NCI-H524 (cell line): ENCODE data around the gene RANBP17.
"Not testable (repeated sequence)": the region's sequence is repeated elsewhere in the genome, so short reads cannot be mapped to it uniquely, and the experiment has no call there.

Experiments
- DNase-seq, 2 experiments: peaks; one replicate each; lab custom pipeline; 2025; lab: John Stamatoyannopoulos, UW

RANBP17 gene

DNA sequence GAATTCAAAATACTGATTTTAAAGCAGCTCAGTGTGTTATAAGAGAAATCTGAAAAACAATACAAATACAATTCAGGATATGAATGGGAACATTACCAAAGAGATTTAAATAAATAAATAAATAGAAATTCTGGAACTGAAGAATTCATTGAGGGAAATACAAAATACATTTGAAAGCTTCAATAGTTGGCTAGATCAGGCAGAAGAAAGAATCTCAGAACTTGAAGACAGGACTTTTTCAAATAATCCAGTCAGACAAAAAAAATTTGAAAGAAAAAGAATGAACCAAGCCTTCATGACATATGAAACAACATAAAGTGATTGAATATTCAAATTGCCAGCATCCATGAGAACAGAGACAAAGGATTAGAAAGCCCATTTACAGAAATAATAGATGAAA is 387.6 kb downstream of the RANBP17 start:
- no peak for DNase-seq

DNA sequence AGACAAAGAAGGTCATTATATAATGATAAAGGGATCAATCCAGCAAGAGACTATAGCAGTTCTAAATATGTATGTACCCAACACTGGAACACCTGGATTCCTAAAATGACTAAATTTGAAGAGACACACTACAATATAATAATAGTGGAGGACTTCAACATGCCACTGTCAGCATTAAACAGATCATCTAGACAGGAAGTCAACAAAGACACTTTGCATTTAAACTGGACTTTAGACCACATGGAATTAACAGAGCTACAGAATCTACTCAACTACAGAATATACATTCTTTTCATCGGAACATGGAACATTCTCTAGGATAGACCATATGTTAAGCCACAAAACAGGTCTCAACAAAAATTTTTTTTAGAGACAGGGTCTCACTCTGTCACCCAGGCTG is 388.9 kb downstream of the RANBP17 start:
- DNase-seq = no peak

DNA sequence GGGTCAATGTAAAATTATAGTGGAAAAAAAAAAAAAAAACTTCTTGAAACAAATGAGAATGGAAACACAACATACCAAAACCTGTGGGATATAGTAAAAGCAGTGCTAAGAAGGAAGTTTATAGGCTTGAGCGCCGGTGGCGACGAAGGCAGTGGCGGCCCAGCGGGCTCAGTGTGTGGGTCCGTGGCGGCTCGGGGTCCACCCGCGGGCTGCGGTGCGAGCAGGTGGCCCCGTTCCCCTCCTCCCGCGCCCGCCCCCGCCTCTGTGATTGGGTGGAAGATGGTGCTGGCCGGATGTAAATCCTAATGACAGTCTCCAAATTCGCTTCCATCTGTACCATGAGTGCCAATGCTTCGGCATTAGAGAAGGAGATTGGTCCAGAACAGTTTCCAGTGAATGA is 389.7 kb downstream of the RANBP17 start:
- no peak for DNase-seq

DNA sequence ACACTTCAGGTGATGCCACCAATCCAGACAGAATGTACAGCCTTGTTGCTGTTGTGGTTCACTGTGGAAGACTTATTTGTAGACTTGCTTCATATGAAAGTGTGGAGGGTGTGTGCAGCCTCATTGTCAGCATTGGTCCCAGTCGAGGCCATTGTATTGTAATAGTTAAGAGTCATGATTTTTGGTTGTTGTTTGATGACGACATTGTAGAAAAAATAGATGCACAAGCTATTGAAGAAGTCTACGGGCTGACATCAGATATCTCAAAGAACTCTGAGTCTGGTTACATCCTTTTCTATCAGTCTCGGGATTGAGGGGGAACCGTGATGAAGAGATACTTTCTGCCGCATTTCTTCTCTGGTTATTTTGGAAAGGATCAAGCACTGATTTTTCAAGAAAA is 390.9 kb downstream of the RANBP17 start:
- DNase-seq = no peak

DNA sequence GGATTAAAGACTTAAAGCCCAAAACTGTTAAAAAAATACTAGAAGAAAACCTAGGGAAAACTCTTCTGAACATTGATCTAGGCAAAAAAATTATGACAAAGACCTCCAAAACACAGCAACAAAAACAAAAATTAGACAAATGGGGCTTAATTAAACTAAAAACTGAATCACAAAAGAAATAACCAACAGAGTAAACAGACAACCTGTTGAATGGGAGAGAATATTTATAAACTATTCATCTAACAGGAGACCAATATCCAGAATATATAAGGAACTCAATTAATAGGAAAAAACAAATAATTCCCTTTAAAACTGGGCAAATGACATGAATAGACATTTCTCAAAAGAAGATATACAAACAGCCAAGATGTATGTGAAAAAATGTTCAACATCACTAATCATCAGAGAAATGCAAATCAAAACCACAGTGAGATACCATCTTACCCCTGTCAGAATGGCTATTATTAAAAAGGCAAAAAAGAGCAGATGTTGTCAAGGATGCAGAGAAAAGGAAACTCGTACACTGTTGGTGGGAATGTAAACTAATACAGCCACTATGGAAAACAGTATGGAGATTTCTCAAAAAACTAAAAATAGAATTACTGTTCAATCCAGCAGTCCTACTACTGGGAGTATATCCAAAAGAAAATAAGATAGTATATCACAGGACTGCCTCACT is 397.1 kb downstream of the RANBP17 start:
- no peak for DNase-seq

DNA sequence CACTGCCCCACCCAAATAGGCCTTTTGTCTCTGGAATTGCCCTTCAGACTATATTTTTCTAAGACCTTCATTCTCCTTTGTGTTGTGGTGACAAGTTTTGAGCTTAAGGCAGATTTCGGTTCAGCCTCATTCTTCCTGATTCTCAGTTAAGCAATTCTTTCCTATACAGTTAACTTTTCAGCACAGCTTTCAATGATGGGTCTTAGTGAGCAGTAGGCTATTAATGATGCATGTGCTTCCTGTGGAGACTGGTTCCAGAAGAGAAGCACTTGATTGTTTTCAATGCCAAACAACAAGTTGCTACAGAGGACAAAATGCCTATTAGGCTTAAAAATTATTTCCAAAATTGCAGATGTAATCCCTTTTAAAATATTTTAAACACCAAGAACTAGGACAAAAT is 399.5 kb downstream of the RANBP17 start:
- no peak for DNase-seq

DNA sequence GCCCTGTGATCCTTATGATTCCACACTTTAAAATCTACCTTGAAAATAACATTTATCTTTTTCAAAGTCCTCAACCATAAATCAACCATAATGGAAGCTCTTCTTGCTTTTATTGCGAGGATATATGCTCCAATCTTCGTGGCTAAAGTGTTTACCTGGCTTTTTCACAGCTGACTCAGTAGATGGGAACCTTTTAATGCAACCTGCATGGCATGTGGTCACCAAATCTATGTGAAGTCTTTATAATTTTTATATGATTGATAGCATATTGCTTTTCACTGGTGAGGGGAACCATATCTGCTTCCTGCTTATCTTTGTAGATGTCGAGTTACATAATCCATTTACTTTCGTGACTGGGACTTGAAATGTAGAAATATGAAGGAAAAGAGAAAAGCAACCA is 400.1 kb downstream of the RANBP17 start:
- no peak for DNase-seq

DNA sequence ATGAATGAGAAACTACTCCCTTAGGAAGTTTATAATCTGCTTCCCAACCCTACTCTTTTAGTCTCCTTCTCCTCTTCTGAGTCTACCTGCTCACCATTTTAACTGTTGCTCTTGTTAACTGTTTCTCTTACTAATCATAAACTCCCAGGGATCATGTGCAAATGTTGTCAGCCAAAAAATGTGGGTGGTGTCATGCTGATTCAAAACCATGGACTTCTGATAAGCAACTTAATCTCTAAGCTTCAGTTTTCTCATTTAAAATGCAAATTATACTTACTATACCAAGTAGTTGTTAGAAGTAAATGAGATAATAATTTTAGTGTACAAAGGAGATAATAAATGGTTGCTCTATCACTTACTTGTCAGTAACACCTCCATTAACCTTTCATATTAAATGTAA is 401.4 kb downstream of the RANBP17 start:
- no peak for DNase-seq

DNA sequence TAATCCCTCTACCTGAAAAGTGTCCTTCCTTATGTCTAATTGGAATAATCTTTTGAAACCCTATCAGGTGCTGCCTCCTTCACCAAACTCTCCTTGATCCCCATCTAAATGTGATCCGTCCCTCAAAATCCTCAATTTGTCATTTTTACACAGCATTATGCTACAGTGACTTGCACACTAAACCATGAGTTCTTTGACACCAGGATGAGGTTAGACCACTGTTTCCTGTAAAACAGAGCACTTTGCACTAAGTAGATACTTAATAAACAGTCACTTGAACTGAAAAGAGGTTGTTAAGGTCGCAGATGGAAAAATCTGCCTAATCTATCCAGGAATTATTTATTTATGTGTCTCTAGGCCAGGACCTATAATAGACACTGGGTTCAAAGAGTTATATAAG is 403.0 kb downstream of the RANBP17 start:
- no peak for DNase-seq

DNA sequence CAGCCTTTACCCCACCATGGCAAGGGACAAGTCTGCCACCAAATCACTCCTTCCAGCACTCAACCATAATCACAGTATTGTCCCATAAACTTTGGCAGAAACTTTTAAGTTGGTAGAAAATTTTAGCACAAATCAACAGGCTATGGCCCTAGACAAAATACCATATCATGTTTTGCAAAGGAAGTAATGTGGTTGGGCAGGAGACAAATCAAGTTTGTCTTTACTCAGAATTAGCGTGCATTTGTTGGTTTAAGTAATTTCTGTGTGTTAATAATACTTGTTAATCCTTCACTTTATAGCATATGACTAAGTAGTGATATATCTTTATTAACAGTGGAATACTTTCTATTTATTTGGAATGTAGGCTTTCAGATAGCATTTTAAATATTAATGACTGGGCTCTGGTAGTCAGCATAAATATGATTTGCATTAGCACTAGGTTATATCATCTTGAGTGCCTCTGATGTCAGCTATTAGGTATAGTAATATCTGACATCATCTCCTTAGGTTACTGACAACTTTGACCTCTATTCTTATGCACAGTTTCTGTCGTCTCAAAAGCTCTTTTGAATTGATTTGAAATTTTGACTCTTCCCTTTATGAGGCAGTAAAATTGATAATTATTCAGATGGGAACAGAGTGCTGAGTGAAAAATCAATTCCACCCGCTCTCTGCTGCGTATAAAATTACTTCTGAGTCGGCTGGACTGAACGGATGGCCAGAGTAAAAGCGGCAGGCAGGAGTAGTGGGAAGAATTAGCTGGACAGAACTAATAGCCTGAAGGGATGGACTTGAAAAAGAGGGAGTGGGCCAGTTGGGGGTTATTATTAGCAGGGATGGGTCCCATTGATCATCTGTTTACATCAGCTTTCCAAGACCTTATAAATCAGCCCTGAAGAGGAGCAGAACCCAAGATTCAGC is 407.1 kb downstream of the RANBP17 start:
- no peak for DNase-seq

DNA sequence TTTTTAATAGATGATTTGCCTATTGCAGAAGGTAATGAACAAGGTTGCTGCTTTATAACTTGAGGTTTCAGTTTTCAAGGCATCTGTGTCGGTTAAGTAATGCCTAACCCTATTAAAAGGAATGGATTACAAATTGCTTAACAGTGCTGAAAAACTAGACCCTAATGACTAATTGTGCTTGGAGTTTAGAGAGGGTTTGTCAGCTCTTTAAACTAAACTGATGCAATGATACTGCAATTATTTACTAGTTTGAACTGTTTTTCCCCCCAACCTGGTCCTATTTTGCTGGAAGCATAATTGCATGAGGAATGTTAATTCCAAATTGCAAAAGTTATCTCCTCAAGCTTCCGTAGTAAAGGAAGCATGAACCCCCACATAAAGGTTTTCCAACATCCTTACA is 407.9 kb downstream of the RANBP17 start:
- DNase-seq = peak in 1 of 2 experiments; percentile 2

DNA sequence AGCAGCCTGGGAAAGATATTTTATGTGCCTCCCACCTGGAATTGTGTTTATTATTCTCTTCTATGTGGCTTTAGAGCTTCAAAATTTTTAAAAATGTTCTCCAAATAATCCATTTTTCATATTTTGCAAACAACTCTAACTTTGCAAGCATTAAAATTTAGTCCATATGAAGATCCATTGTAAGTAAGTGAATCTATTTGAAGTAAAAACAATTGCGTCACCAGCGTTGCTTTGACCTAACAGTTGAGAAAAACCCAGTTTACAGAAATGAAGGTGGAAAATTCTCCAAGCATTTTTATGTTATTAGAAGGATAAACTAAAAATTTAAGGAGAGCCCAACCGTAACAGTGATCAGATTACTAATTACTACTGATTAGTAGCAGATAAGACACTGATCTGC is 408.3 kb downstream of the RANBP17 start:
- no peak for DNase-seq

DNA sequence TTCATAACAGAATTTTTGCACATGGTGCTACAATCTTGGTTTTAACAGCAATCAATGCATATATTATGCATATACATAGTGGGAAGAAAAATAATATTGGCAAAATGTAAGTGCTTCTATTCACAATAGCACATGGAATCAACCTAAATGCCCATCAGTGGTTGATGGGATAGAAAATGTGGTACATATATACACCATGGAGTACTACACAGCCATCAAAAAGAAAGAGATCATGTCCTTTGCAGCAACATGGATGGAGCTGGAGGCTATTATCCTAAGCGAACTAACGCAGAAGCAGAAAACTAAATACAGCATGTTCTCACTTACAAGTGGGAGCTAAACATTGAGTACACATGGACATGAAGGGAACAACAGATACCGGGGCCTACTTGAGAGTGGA is 410.0 kb downstream of the RANBP17 start:
- no peak for DNase-seq

DNA sequence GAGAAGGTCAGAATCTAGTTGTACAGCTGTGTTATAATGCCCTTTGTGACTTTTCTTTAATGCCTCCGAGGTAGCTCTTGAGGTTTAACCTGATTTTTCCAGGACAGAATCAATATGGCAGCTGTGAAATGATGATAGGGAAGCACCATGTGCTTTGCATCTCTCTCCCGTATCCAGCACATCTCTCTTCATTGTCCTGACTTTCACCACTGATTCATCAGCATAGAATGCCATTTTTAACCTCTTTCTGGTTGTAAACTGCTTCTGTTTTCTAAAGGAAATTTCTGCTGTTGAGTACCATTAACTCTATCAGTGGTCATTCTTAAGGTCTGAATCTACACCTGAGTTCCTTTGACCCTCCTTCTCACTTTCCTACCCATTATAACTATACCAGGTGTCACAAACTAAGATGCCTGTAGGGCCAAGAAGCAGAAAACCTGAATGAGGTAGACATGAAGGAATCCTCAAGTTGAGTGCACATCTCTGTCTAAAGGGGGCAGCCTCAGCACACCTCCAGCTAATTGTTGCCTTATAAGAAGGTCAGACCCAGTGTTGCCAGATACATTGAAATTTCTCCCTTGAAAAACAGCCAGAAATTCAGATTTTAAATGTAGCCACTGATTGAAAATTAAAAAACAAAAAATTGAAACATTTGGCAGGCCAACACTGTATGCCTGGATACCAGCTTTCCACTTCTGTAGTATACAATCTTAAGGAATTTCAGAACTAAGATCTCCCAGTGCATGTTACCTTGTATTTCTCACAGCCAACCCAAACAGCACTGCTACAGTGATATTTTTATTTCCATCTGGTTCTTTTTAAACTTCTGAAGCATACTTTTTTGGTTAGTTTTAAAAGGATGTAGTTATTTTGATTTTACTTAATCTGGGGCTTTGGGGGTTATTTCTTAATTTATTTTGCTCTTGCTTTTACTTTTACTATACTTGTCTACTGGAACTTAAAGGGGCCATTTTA is 411.5 kb downstream of the RANBP17 start:
- peak; percentile 22 to 43 for DNase-seq

DNA sequence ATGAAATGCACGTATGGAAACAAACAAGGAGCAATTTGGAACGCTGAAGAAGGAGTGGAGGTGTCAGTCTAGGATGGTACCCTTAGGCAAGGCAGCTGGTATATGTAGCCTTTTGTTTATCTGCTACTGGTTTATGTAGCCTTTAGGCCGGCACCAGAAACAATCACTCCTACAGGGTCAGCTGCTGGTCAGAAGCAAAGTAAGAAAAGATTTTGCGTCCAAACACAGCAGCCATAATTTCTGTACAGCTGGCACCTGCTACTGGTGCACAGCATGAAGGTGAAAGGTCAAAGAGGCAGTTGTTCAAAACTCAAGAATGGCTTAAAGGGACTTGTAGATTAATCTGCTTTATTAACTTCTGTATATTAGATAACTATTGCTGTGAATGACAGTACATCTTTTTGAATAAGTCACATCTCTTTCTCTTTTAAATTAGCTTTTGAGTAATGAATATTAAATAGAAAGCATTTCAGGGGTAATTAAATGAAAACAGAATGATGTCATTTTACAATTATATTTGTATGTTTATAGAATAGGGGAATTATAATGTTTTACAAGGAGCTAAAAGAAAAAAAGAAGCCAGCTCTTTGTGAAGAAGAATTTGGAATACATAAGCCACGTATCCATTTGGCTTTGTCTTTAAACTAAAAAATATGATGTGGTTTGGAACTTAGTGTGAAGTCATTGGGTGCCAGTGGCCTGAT is 414.2 kb downstream of the RANBP17 start:
- DNase-seq = peak; percentile 17 to 67

DNA sequence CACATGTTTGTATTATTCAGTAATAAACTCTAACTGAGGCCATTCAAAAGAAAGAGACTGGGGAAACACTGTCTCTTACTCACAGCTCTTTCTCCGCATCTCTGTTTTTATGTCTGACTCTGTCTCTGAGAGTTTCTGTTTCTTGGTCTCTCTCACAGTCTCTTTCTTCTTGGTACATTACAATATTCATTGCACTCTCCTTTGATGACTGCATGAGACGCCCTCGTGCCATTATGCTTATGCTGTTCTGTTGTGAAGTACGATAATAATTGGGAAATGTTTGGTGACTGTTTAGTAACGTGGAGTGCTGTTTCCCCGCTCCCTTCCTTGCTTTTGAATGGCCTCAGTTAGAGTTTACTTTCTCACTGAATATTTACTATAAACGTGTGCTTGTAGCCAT is 421.9 kb downstream of the RANBP17 start:
- no peak for DNase-seq

DNA sequence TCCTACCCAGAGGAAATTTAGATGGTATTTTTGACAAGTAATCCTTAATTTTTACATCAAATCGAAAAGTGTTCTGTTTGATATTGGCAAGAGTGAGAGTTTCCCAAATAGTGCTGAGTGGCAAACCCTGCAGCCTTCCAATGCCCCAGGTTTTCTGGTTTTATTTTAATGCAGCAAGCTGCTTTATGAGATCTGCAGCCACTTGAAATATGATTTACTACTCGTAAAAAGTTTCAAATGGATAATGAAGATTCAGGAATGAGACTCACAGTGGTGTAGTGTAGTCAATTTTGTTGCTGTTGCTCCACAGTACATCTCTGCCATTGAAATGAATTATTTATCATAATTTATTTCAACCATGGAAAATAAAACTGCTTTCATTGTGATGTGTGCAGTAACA is 423.6 kb downstream of the RANBP17 start:
- no peak for DNase-seq

DNA sequence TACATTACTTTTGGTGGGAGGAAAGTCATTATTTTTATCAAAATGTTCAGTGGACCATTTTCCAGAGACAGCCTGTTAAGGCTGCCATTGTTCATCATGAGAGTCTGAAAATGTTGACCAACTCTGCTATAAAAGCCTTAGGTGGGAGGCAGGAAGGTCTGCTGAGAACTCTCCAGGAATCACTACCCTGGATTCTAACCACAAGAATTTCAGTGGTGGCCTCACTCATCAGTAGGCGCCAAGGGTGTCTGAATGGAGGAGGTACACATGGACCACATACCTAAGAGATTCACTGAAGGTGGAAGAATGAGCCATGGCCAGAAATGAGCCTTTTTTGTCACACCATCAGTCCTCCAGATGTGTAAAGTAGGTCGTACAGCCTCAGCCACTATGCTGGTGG is 426.2 kb downstream of the RANBP17 start:
- DNase-seq = no peak

DNA sequence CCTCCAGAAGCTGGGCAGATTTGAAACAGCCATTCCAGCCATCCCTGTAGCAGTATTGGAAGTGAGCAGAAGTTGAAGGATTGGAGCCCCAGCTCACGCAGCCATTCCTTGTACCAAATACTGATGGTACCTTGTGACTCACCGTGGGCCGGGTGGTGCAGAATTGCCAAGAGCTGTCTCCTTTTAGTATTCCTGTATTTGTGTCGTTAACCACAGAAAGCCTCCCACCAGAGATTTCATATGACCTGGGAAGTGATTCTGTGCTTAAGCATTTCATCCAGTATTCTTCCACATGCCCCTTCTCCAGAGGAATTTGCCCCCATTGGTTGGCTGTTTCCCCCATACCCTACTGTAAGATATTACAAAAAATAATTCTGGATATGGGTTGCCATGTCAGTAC is 429.6 kb downstream of the RANBP17 start:
- DNase-seq = no peak

DNA sequence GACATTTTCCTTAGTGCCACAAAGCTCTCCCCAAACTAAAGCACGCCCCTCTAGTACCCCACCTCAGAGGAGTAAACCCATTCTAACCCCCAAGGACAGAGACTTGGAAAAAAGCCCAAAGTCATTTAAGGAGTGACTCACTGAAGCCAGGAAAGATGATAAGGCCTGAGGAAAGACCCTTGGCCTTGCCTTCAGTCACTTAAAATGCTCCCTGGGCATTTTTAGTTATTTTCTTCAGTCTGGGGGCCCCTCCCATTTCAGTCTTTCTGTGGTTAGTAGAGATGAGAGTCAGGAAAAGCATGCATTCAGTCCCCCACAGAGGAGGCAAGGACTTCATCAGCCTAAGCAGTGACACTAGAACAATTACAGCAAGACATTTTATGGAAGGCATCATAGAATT is 433.5 kb downstream of the RANBP17 start:
- DNase-seq = no peak

DNA sequence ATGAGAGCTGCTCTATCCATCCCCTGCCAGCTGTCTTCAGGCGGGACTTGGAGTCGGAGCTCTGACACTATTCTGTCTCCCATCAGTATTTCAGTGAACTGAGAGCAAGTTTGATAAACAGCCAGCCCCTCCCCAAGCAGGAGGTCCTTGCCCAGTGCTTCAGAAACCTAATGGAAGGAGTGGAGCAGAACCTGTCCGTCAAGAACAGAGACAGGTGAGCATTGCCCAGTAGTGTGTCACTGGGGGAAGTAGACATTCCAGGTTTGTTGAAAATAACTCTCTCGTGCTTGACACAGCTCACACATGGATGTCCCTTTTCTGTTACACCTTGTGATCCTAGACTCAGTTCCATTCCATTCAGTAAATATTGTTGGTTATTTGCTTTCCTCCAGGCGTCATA is 434.0 kb downstream of the RANBP17 start:
- DNase-seq = no peak

DNA sequence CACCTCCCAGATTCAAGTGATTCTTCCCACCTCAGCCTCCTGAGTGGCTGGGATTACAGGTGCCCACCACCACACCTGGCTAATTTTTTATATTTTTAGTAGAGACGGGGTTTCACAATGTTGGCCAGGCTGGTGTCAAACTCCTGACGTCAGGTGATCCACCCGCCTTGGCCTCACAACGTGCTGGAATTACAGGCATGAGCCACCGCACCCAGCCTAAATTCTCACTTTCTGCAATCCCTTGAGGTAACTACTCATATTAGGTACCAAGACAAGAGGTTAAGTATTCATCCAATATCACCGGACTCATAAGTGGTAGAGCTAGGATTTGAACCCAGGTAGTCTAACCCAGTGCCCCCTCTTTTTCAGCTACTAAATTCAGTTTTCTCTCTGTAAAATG is 436.1 kb downstream of the RANBP17 start:
- DNase-seq = not testable (repeated sequence)
